SJSA1 (cell line): ENCODE data around the gene GRIK5. TPM values are rescaled to one million over a fixed set of nuclear protein-coding genes. Genes with fewer than 3 reads are reported as not detected.
A peak's percentile ranks its signal among the peaks of the same experiment; 100 is the strongest.
"Not testable (repeated sequence)": the region's sequence is repeated elsewhere in the genome, so short reads cannot be mapped to it uniquely, and the experiment has no call there.

Experiments used
- DNase-seq, 2 experiments: peaks; one replicate each; pipeline ENCODE4 v3.0.0-alpha.2; 2015 to 2020; ENCODE audit warnings: low spot score in 2 of 2, low read depth in 1 of 2
- H3K27ac ChIP-seq: fragments of 250-450 bp; sonication (Bioruptor Pico); 2 replicates; pipeline ENCODE4 v1.5.1; 2020; ENCODE audit warnings: mild to moderate bottlenecking, moderate library complexity
- H3K27me3 ChIP-seq: fragments of 250-450 bp; sonication (Bioruptor Pico); replicated peaks from 2 replicates; pipeline ENCODE4 v1.5.1; 2020; ENCODE audit warnings: mild to moderate bottlenecking, moderate library complexity
- H3K36me3 ChIP-seq: fragments of 250-450 bp; sonication (Bioruptor Pico); 2 replicates; pipeline ENCODE4 v1.5.1; 2020; ENCODE audit warnings: mild to moderate bottlenecking
- H3K4me1 ChIP-seq: fragments of 250-450 bp; sonication (Bioruptor Pico); replicated peaks from 2 replicates; pipeline ENCODE4 v1.6.1; 2021; ENCODE audit warnings: mild to moderate bottlenecking
- H3K4me3 ChIP-seq: fragments of 250-450 bp; sonication (Bioruptor Pico); 2 replicates; pipeline ENCODE4 v1.5.1; 2020; ENCODE audit warnings: mild to moderate bottlenecking
- H3K9me3 ChIP-seq: fragments of 250-450 bp; sonication (Bioruptor Pico); replicated peaks from 2 replicates; pipeline ENCODE4 v1.5.1; 2020; ENCODE audit warnings: mild to moderate bottlenecking
- total RNA-seq: library from RNA; depleted of rRNA; stranded (reverse); fragments of >200 nt; shearing (Covaris generic); gene quantifications from 2 replicates; pipeline ENCODE4 v1.2.3, GENCODE V29; 2014

Gene GRIK5
- total RNA-seq, 1 experiment from 2014 or later: not detected

GRCh38 chr19:41995959-41996797 is 73.8 kb downstream of the GRIK5 start:
- Histone ChIP-seq H3K27ac (no peak overlapping the region), H3K9me3 (no peaks in the 10 kb centered on the region; the same call in 1 of the 2 replicates), H3K36me3 (no peaks in the 10 kb centered on the region), H3K4me3 (no peak overlapping the region), H3K27me3 (peaks cover 71% of the 10 kb centered on the region), H3K4me1 (peaks cover 13% of the 10 kb centered on the region)
- no peak for DNase-seq

GRCh38 chr19:41994994-41995958 is 74.7 kb downstream of the GRIK5 start:
- H3K36me3 ChIP-seq: no peaks in the 10 kb centered on the region
- peaks cover 13% of the 10 kb centered on the region for H3K4me1 ChIP-seq
- H3K4me3 ChIP-seq: no peak overlapping the region
- no peak for DNase-seq
- H3K9me3 ChIP-seq: no peaks in the 10 kb centered on the region; the same call in 1 of the 2 replicates
- H3K27me3 ChIP-seq: peaks cover 72% of the 10 kb centered on the region
- no peak overlapping the region for H3K27ac ChIP-seq

GRCh38 chr19:41994521-41994971 is 75.5 kb downstream of the GRIK5 start:
- peaks cover 70% of the 10 kb centered on the region for H3K27me3 ChIP-seq
- DNase-seq: no peak
- H3K4me1 ChIP-seq: peaks cover 13% of the 10 kb centered on the region
- no peak overlapping the region for H3K4me3 ChIP-seq
- H3K27ac ChIP-seq: no peak overlapping the region
- H3K36me3 ChIP-seq: no peaks in the 10 kb centered on the region
- no peaks in the 10 kb centered on the region; the same call in 1 of the 2 replicates for H3K9me3 ChIP-seq

GRCh38 chr19:41993612-41994483 is 76.2 kb downstream of the GRIK5 start, which contains the start of gene ATP1A3:
ATP1A3 (minus strand) TSS chr19:41994230; CDS start chr19:41994076, 154 bp downstream.
- peaks cover 67% of the 10 kb centered on the region for H3K27me3 ChIP-seq
- no peaks in the 10 kb centered on the region; the same call in 1 of the 2 replicates for H3K9me3 ChIP-seq
- no peaks in the 10 kb centered on the region for H3K36me3 ChIP-seq
- no peak within 1 kb of the TSS for H3K27ac ChIP-seq
- H3K4me3 ChIP-seq: peak within 1 kb of the TSS; percentile 25
- H3K4me1 ChIP-seq: peaks cover 13% of the 10 kb centered on the region
- peak in 1 of 2 experiments; percentile 42 for DNase-seq

GRCh38 chr19:41991925-41992569 is 78.0 kb downstream of the GRIK5 start:
- H3K27ac ChIP-seq, H3K9me3 ChIP-seq, DNase-seq, H3K36me3 ChIP-seq, H3K4me3 ChIP-seq, H3K4me1 ChIP-seq: not testable (repeated sequence)
- H3K27me3 ChIP-seq: peaks cover 54% of the 10 kb centered on the region

- peaks cover 47% of the 10 kb centered on the region for H3K27me3 ChIP-seq
- H3K36me3 ChIP-seq: no peaks in the 10 kb centered on the region
- H3K4me1 ChIP-seq: peaks cover 9% of the 10 kb centered on the region
- H3K9me3 ChIP-seq: no peaks in the 10 kb centered on the region
- H3K27ac ChIP-seq: no peak overlapping the region
- no peak for DNase-seq
- no peak overlapping the region for H3K4me3 ChIP-seq
These were observed 79.0 kb downstream of the GRIK5 start for GRCh38 chr19:41991025-41991424.

- Histone ChIP-seq H3K36me3 (no peaks in the 10 kb centered on the region), H3K27ac (no peak overlapping the region), H3K4me3 (no peak overlapping the region), H3K9me3 (no peaks in the 10 kb centered on the region), H3K4me1 (peaks cover 9% of the 10 kb centered on the region), H3K27me3 (peaks cover 44% of the 10 kb centered on the region)
- DNase-seq: no peak
These were observed 79.4 kb downstream of the GRIK5 start for GRCh38 chr19:41990615-41991014.

GRCh38 chr19:41990028-41990427 is 80.0 kb downstream of the GRIK5 start:
- Histone ChIP-seq H3K4me3 (no peak overlapping the region), H3K27ac (no peak overlapping the region), H3K27me3 (peaks cover 44% of the 10 kb centered on the region), H3K4me1 (peaks cover 9% of the 10 kb centered on the region), H3K9me3 (no peaks in the 10 kb centered on the region), H3K36me3 (no peaks in the 10 kb centered on the region)
- no peak for DNase-seq

DNA sequence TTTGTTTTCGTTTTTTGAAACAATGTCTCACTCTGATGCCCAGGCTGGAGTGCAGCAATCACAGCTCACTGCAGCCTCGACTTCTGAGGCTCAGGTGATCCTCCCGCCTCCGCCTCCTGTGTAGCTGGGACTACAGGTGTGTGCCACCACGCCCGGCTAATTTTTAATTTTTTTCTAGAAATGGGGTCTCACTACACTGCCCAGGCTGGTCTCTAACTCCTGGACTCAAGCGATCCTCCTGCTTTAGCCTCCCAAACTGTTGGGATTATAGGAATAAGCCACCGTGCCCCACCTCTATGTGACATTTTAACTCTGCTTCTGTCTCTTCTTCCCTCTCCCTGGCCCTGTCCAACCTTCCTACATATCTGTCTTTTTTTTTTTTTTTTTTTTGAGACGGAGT is 81.1 kb downstream of the GRIK5 start:
- Histone ChIP-seq H3K4me3 (no peak overlapping the region), H3K4me1 (peaks cover 6% of the 10 kb centered on the region), H3K9me3 (no peaks in the 10 kb centered on the region), H3K27me3 (peaks cover 37% of the 10 kb centered on the region), H3K36me3 (no peaks in the 10 kb centered on the region), H3K27ac (no peak overlapping the region)
- DNase-seq: no peak

DNA sequence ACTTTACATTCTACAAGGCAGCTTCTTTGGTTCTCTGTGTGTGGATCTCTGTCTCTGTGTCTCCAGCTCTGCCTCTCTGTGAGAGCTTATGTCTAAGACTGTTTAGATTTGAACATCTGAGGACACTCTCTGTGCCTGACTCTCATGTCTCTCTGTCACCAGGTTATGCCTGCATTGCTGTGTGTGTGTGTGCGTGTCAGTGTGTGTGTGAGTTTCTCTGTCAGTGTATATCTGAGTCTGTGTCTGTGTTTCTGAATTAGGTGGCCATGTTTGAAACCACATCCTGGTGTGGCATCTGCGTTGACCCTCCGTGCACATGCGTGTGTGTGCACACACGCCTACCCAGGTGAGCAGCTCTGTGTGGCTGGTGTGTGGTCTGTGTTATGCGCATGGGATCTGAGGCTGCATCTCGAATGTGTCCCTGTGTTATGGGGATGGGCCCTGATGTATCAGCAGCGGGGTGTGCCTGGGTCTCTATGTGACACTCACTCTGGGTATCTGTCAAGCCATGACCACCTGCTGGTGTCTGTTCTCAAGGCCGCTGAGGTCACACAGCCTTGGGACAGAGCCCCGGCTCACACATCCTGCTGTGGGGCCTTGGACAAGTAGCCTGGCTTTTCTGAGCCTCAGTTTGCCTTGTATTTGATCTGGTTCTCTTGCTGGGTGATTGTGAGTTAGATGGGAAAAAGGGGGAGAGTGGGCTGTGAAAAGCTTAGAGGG is 82.7 kb downstream of the GRIK5 start:
- Histone ChIP-seq H3K4me1 (no peaks in the 10 kb centered on the region), H3K4me3 (no peak overlapping the region), H3K27me3 (peaks cover 36% of the 10 kb centered on the region), H3K36me3 (no peaks in the 10 kb centered on the region), H3K27ac (no peak overlapping the region), H3K9me3 (no peaks in the 10 kb centered on the region)
- no peak for DNase-seq

GRCh38 chr19:41984961-41985360 is 85.0 kb downstream of the GRIK5 start:
- H3K4me1 ChIP-seq: no peaks in the 10 kb centered on the region
- no peaks in the 10 kb centered on the region for H3K9me3 ChIP-seq
- no peak overlapping the region for H3K27ac ChIP-seq
- no peak for DNase-seq
- H3K36me3 ChIP-seq: no peaks in the 10 kb centered on the region
- H3K4me3 ChIP-seq: no peak overlapping the region
- peaks cover 22% of the 10 kb centered on the region for H3K27me3 ChIP-seq

- Histone ChIP-seq H3K4me3 (no peak overlapping the region), H3K27me3 (peaks cover 11% of the 10 kb centered on the region), H3K4me1 (no peaks in the 10 kb centered on the region), H3K36me3 (no peaks in the 10 kb centered on the region), H3K27ac (no peak overlapping the region), H3K9me3 (no peaks in the 10 kb centered on the region)
- DNase-seq: no peak
These were observed 88.3 kb downstream of the GRIK5 start for GRCh38 chr19:41981724-41982123.
